ENCODE measurements around the gene OR2B2. TPM values are rescaled to one million over a fixed set of nuclear protein-coding genes. Genes with fewer than 3 reads are reported as not detected.
"Not testable (repeated sequence)": the region's sequence is repeated elsewhere in the genome, so short reads cannot be mapped to it uniquely, and the experiment has no call there.

The OR2B2 gene
- total RNA-seq, 1 donor, result not detected

DNA sequence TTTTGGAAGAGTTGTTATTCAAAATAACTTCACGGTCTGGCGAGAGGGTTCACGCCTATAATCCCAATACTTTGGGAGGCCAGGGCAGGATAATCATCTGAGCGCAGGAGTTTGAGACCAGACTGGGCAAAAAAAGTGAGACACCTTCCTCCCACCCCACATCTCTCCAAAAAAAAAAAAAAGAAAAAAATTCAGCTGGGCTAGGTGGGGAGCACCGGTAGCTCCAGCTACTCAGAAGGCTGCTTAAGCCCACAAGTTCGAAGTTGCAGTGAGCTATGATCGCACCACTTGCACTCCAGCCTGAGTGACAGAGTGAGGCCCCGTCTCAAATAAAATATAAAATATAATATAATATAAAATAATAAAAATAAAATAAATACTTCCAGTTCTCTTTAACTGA, 10.4 kb downstream of the OR2B2 start:
- Histone ChIP-seq H4K20me1 (ENCODE audit: insufficient read depth, low read length) (no peaks in the 10 kb centered on the region), H3K4me1 (ENCODE audit: insufficient read depth, low read length) (no peaks in the 10 kb centered on the region), H3K27ac (ENCODE audit: low read depth, low read length) (no peak overlapping the region), H3K9me3 (ENCODE audit: low read depth, low read length) (no peaks in the 10 kb centered on the region), H3K36me3 (ENCODE audit: insufficient read depth, low read length) (no peaks in the 10 kb centered on the region), H3K4me2 (ENCODE audit: insufficient read depth, low read length) (peak overlapping the region; percentile 83), H3K27me3 (ENCODE audit: insufficient read depth, low read length) (no peaks in the 10 kb centered on the region), H3K79me2 (ENCODE audit: insufficient read depth, low read length) (no peaks in the 10 kb centered on the region), H3K4me3 (ENCODE audit: insufficient read depth, low read length) (no peak overlapping the region), H2AFZ (ENCODE audit: low read length) (no peak overlapping the region)
- TF ChIP-seq, protein P1, sequence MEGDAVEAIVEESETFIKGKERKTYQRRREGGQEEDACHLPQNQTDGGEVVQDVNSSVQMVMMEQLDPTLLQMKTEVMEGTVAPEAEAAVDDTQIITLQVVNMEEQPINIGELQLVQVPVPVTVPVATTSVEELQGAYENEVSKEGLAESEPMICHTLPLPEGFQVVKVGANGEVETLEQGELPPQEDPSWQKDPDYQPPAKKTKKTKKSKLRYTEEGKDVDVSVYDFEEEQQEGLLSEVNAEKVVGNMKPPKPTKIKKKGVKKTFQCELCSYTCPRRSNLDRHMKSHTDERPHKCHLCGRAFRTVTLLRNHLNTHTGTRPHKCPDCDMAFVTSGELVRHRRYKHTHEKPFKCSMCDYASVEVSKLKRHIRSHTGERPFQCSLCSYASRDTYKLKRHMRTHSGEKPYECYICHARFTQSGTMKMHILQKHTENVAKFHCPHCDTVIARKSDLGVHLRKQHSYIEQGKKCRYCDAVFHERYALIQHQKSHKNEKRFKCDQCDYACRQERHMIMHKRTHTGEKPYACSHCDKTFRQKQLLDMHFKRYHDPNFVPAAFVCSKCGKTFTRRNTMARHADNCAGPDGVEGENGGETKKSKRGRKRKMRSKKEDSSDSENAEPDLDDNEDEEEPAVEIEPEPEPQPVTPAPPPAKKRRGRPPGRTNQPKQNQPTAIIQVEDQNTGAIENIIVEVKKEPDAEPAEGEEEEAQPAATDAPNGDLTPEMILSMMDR (IDR thresholded peaks at IDR 0.05; ENCODE audit: extremely low read depth, low read depth, low read length), result no peak
- DNase-seq (ENCODE audit: insufficient read length, low spot score, missing footprints), result no peak

DNA sequence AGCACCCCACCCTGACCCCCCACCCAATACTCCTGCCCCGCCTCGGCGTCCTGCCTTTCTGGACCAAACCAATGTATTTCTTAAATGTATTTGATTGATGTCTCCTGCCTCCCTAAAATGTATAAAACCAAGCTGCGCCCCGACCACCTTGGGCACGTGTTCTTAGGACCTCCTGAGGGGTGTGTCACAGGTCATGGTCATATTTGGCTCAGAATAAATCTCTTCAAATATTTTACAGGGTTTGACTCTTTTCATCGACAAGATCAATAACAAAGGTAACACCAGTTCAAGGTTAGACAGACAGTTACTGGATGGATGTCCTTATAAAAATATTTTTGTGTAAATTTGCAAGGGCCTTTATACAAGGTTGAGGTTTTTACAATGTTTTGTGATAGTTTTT, 12.0 kb downstream of the OR2B2 start:
- H2AFZ ChIP-seq (ENCODE audit: low read length); H3K79me2 ChIP-seq (ENCODE audit: insufficient read depth, low read length); H3K9me3 ChIP-seq (ENCODE audit: low read depth, low read length); H3K4me2 ChIP-seq (ENCODE audit: insufficient read depth, low read length); H3K36me3 ChIP-seq (ENCODE audit: insufficient read depth, low read length); H3K27me3 ChIP-seq (ENCODE audit: insufficient read depth, low read length); H3K27ac ChIP-seq (ENCODE audit: low read depth, low read length); H3K4me3 ChIP-seq (ENCODE audit: insufficient read depth, low read length); H4K20me1 ChIP-seq (ENCODE audit: insufficient read depth, low read length); H3K4me1 ChIP-seq (ENCODE audit: insufficient read depth, low read length); DNase-seq (ENCODE audit: insufficient read length, low spot score, missing footprints): not testable (repeated sequence)

DNA sequence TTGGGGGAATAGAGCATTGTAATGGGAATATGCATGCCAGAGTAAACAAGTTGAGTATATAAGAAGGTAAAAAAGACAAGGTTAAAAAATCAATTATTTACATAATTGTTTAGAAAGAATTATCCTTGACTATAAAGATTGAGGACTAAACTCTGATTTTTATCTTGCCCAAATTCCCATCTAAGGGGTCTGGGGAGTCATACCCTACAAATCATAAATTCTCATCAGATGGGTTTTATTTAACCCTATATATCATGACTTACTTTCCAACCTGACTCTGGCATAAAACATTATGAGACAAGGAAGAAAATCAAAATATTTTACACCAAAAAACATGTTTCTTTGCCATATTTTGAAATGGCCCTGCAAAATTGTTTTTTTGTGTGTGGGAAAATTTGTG, 12.7 kb downstream of the OR2B2 start:
- Histone ChIP-seq H3K27ac (ENCODE audit: low read depth, low read length) (no peak overlapping the region), H3K79me2 (ENCODE audit: insufficient read depth, low read length) (no peaks in the 10 kb centered on the region), H3K36me3 (ENCODE audit: insufficient read depth, low read length) (no peaks in the 10 kb centered on the region), H4K20me1 (ENCODE audit: insufficient read depth, low read length) (no peaks in the 10 kb centered on the region), H3K9me3 (ENCODE audit: low read depth, low read length) (no peaks in the 10 kb centered on the region), H3K27me3 (ENCODE audit: insufficient read depth, low read length) (no peaks in the 10 kb centered on the region), H3K4me2 (ENCODE audit: insufficient read depth, low read length) (no peak overlapping the region), H3K4me3 (ENCODE audit: insufficient read depth, low read length) (no peak overlapping the region), H2AFZ (ENCODE audit: low read length) (no peak overlapping the region), H3K4me1 (ENCODE audit: insufficient read depth, low read length) (peaks cover 5% of the 10 kb centered on the region)
- DNase-seq (ENCODE audit: insufficient read length, low spot score, missing footprints), result no peak
- TF ChIP-seq, protein P1 (IDR thresholded peaks at IDR 0.05; ENCODE audit: extremely low read depth, low read depth, low read length), result no peak

DNA sequence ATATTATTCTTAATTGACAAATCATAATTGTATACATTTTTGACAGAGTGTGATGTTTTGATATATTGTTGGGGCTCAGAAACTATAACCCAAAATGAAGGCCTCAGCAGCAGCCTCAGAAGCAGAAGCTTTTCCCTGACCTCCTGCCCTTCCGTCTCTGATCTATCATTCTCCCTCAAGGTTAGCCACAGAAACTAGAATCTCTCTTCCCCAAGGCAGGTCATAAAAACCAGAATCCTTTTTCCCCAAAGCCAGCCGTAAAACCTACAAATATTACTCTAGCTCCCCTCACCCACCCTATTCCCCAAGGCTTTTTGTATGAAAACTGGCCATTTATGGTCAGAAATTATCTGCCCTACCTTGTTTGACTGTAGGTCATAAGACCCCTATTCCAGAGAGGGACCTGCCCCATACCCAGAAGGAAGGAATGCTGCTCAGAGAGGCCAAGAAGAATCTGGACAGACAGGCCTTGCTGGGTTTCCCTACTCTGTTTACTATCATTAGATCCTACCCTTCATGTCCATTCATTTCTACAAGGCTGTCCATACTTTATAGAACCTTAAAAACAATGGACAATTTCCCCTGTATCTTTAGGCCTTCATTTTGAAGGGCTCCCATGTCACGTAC, 14.5 kb downstream of the OR2B2 start:
- DNase-seq (ENCODE audit: insufficient read length, low spot score, missing footprints), result no peak
- no peak overlapping the region for H3K4me3 ChIP-seq (ENCODE audit: insufficient read depth, low read length)
- H3K79me2 ChIP-seq (ENCODE audit: insufficient read depth, low read length), result no peaks in the 10 kb centered on the region
- no peaks in the 10 kb centered on the region for H3K9me3 ChIP-seq (ENCODE audit: low read depth, low read length)
- no peaks in the 10 kb centered on the region for H4K20me1 ChIP-seq (ENCODE audit: insufficient read depth, low read length)
- no peak overlapping the region for H3K27ac ChIP-seq (ENCODE audit: low read depth, low read length)
- H3K36me3 ChIP-seq (ENCODE audit: insufficient read depth, low read length), result no peaks in the 10 kb centered on the region
- TF ChIP-seq, protein P1 (IDR thresholded peaks at IDR 0.05; ENCODE audit: extremely low read depth, low read depth, low read length), result no peak
- H3K4me1 ChIP-seq (ENCODE audit: insufficient read depth, low read length), result peaks cover 10% of the 10 kb centered on the region
- no peaks in the 10 kb centered on the region for H3K27me3 ChIP-seq (ENCODE audit: insufficient read depth, low read length)
- no peak overlapping the region for H3K4me2 ChIP-seq (ENCODE audit: insufficient read depth, low read length)
- no peak overlapping the region for H2AFZ ChIP-seq (ENCODE audit: low read length)

Measured in osteoblast (primary cell).